ENCODE measurements around the gene PPM1B. TPM values are rescaled to one million over a fixed set of nuclear protein-coding genes. Genes with fewer than 3 reads are reported as not detected.
A peak's percentile ranks its signal among the peaks of the same experiment; 100 is the strongest.
"Not testable (repeated sequence)": the region's sequence is repeated elsewhere in the genome, so short reads cannot be mapped to it uniquely, and the experiment has no call there.

Gene PPM1B
- total RNA-seq, 2 donors from 2014 or later, result 50.8 to 77.9 TPM

DNA sequence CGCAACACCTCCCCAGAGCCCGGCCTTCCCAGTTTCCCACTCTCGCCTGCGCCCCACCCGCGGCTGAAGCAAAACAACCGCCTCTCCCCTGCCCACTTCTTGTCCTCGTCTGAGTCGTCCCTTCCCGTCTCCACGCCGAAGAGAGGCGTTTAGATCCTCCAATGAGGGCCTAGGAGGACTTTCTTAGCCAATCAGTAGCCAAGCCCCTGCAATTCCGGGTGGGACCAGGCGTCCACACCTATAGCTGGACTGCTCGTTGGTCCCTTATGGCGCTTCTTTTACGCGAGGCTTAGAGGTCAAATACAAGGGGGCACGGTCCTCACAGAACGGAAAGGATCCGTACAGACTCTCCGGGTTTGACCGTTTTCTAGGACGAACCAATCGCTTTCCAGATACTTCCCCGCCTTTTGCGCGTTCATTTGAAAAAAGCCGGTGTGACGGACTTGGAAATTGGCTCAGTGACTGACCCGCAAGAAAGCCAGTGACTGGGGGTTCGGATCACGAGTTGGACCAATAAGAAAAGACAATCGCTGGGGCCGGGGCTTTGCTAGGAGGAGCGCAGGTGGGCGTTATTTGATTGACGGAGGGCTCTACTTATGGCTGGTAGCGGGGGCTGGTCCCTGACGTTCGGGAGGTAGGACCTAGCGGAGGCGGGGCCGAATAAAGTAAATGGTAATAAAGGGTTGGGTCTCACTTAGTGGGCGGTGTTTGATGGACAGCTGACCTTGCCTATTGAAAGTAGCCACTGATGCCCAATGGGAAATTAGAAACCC lies 581 bp upstream of the PPM1B start:
- H3K27ac ChIP-seq, result peak overlapping the region; percentile 98
- DNase-seq, result peak; percentile 98
- TF ChIP-seq, protein P1, sequence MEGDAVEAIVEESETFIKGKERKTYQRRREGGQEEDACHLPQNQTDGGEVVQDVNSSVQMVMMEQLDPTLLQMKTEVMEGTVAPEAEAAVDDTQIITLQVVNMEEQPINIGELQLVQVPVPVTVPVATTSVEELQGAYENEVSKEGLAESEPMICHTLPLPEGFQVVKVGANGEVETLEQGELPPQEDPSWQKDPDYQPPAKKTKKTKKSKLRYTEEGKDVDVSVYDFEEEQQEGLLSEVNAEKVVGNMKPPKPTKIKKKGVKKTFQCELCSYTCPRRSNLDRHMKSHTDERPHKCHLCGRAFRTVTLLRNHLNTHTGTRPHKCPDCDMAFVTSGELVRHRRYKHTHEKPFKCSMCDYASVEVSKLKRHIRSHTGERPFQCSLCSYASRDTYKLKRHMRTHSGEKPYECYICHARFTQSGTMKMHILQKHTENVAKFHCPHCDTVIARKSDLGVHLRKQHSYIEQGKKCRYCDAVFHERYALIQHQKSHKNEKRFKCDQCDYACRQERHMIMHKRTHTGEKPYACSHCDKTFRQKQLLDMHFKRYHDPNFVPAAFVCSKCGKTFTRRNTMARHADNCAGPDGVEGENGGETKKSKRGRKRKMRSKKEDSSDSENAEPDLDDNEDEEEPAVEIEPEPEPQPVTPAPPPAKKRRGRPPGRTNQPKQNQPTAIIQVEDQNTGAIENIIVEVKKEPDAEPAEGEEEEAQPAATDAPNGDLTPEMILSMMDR (IDR thresholded peaks at IDR 0.05), result no peak
- H3K9ac ChIP-seq (ENCODE audit: low read depth in 2 of 2, low read length in 2 of 2), result peak overlapping the region; percentile 72 to 78
- peaks cover 6% of the 10 kb centered on the region for H3K4me1 ChIP-seq
- intact Hi-C loops (cut with DNase I), result no loop called here
- H3K9me3 ChIP-seq, result no peaks in the 10 kb centered on the region
- no peaks in the 10 kb centered on the region for H3K36me3 ChIP-seq
- H3K4me3 ChIP-seq, result peak overlapping the region; percentile 53
- no peaks in the 10 kb centered on the region for H3K27me3 ChIP-seq

DNA sequence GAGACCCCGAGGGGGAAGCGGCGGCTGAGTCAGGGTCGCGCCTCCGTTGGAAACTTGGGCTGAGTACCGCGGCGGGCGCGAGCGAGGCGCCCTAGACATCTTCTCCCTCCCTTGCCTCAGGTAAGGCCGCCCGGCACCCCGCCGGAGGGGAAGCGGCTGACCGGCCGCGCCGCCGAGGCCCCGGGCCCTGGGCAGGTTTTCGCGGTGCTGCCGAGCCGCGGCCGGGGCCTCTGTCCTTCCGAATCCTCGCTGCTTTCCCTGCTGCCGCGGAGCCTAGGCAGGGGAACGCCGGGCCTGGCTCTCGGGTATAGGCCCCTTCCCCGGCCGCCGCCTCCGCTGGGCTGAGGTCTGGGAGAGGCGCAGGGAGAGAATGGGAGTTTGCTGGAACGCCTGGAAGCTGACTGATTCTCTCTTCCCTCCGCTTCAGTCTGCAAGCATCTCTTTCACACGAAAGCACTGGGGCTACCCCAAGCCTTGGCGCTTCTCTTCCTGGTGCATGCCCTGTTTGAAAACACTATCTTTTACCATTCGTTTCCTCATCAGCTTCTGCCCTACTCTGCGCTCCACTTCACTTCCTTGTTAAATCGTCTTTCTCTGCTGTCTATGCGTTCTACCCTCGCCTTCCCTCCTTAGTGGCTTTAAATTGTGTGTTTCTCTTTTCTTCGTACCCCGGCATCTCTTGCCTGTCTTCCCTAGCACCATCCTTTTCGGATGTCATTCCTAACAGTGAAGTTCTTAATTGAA lies 652 bp downstream of the PPM1B start:
- H3K4me3 ChIP-seq, result peak overlapping the region; percentile 98
- H3K4me1 ChIP-seq, result peaks cover 6% of the 10 kb centered on the region
- H3K9me3 ChIP-seq, result no peaks in the 10 kb centered on the region
- H3K9ac ChIP-seq (ENCODE audit: low read depth in 2 of 2, low read length in 2 of 2), result peak overlapping the region; percentile 86 to 98
- TF ChIP-seq, protein P1 (IDR thresholded peaks at IDR 0.05), result no peak
- peak; percentile 60 for DNase-seq
- H3K27ac ChIP-seq, result peak overlapping the region; percentile 96
- no peaks in the 10 kb centered on the region for H3K36me3 ChIP-seq
- no peaks in the 10 kb centered on the region for H3K27me3 ChIP-seq
- intact Hi-C loops (cut with DNase I), result no loop called here

DNA sequence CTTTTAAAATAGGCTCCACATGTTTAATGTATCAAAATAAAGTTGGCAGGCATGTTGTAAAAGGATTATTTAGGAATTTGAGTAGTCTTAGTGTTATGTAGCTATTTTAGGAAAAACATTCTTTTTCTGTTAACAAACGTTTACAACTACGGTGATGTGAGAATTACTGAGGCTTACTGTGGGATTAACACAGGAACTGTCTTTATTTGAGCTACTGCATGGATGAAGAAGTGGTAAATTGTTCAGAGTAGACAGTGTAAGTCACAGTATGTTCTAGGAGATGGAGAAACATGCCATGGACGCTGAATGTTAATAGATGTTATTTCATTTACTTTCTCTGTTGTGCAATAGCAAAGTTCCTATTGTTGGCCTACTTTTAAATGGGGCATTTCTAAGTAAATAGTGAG lies 1.6 kb downstream of the PPM1B start:
- no peaks in the 10 kb centered on the region for H3K9me3 ChIP-seq
- DNase-seq, result no peak
- H3K9ac ChIP-seq (ENCODE audit: low read depth in 2 of 2, low read length in 2 of 2), result peak overlapping the region in 1 of 2 donors; percentile 86
- H3K4me3 ChIP-seq, result peak overlapping the region; percentile 98
- H3K27me3 ChIP-seq, result no peaks in the 10 kb centered on the region
- H3K4me1 ChIP-seq, result peaks cover 6% of the 10 kb centered on the region
- no peaks in the 10 kb centered on the region for H3K36me3 ChIP-seq
- intact Hi-C loops (cut with DNase I), result no loop called here
- H3K27ac ChIP-seq, result peak overlapping the region; percentile 96
- TF ChIP-seq, protein P1 (IDR thresholded peaks at IDR 0.05), result no peak

DNA sequence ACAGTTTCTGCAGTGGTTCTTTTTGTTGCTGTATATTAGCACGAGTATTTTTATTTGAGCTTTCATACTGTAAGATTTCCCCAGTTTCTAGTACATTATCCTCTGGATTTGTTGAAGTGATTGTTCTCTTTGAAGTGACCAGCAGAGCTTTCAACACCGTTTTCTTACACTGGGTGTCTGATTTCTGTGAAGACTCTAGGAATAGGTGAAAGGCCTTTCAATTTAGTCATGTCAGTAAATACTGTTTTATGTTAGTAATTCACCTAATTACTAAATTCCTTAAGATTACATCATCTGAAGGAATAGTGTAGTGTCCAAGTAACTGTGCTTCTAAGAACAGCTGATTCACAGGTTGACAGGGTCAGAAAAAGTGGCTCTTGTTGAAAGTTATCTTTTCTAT lies 2.3 kb downstream of the PPM1B start:
- Histone ChIP-seq H3K9me3 (no peaks in the 10 kb centered on the region), H3K27ac (peak overlapping the region; percentile 96), H3K4me1 (peaks cover 6% of the 10 kb centered on the region), H3K36me3 (no peaks in the 10 kb centered on the region), H3K4me3 (peak overlapping the region; percentile 98), H3K27me3 (no peaks in the 10 kb centered on the region), H3K9ac (ENCODE audit: low read depth in 2 of 2, low read length in 2 of 2) (no peak overlapping the region)
- DNase-seq, result no peak
- intact Hi-C loops (cut with DNase I), result no loop called here
- TF ChIP-seq, protein P1 (IDR thresholded peaks at IDR 0.05), result no peak

DNA sequence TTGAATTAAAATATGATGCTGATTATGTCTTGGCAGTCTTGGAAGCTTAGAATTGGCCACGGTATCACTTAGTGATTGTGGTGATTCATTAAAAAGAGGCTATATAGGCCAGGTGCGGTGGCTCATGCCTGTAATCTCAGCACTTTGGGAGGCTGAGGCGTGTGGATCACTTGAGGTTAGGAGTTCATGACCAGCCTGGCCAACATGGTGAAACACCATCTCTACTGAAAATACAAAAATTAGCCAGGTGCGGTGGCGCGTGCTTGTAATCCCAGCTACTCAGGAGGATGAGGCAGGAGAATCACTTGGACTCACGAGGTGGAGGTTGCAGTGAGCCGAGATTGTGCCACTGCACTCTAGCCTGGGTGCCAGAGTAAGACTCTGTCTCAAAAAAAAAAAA lies 2.8 kb downstream of the PPM1B start:
- H3K4me1 ChIP-seq; intact Hi-C loops (cut with DNase I); DNase-seq; H3K36me3 ChIP-seq; H3K27me3 ChIP-seq; H3K27ac ChIP-seq; H3K9me3 ChIP-seq; H3K9ac ChIP-seq (ENCODE audit: low read depth in 2 of 2, low read length in 2 of 2): not testable (repeated sequence)
- peak overlapping the region; percentile 98 for H3K4me3 ChIP-seq

DNA sequence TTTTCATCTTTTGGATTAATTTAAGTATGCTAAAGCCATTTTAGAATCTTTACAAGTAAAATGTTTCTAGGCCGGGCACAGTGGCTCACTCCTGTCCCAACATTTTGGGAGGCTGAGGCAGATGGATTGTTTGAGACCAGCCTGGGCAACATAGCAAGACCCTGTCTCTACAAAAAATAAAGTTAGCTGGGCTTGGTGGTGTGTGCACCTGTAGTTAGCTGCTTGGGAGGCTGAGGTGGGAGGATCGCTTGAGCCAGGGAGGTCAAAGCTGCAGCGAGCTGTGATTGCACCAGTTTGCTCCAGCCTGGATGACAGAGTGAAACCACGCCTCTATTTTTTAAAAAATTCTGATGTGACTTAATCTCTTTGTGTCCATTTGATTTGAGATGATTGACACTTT lies 3.9 kb downstream of the PPM1B start:
- Histone ChIP-seq H3K27ac (no peak overlapping the region), H3K36me3 (no peaks in the 10 kb centered on the region), H3K4me3 (no peak overlapping the region), H3K9me3 (no peaks in the 10 kb centered on the region), H3K4me1 (peaks cover 6% of the 10 kb centered on the region), H3K9ac (ENCODE audit: low read depth in 2 of 2, low read length in 2 of 2) (no peak overlapping the region), H3K27me3 (no peaks in the 10 kb centered on the region)
- TF ChIP-seq, protein P1 (IDR thresholded peaks at IDR 0.05), result no peak
- intact Hi-C loops (cut with DNase I), result no loop called here
- no peak for DNase-seq
